Calu3 (cell line): Measurements from ENCODE around the gene RXRA. TPM values are rescaled to one million over a fixed set of nuclear protein-coding genes. Genes with fewer than 3 reads are reported as not detected.

Experiments used
- BruUV-seq: library from RNA; stranded (reverse); fragments of 400-500 nt; replicated peaks from 2 replicates; lab custom pipeline; 2021; lab: Mats Ljungman, UMichigan
- CTCF ChIA-PET: fragments of 300-600 bp; sonication (Branson Sonifier 250); formaldehyde crosslinking; loops from one replicate; lab custom pipeline; 2022; ENCODE audit warnings: antibody characterized with exemption; lab: Charles Lee
- DNase-seq: peaks from one replicate; pipeline ENCODE4 v3.0.0; 2022
- H3K27ac Mint-ChIP-seq: one replicate; pipeline ENCODE4 v1.8.0; 2022; ENCODE audit warnings: mixed read lengths; ENCODE audit not compliant: unreplicated experiment
- H3K27me3 Mint-ChIP-seq: one replicate; pipeline ENCODE4 v1.8.0; 2022; ENCODE audit warnings: mixed read lengths; ENCODE audit not compliant: unreplicated experiment
- H3K36me3 Mint-ChIP-seq: one replicate; pipeline ENCODE4 v1.8.0; 2022; ENCODE audit warnings: mild to moderate bottlenecking, moderate library complexity, mixed read lengths; ENCODE audit not compliant: insufficient read depth, unreplicated experiment
- H3K4me1 Mint-ChIP-seq: one replicate; pipeline ENCODE4 v1.8.0; 2022; ENCODE audit warnings: mild to moderate bottlenecking, low read depth, mixed read lengths; ENCODE audit not compliant: unreplicated experiment
- H3K4me3 Mint-ChIP-seq: one replicate; pipeline ENCODE4 v1.8.0; 2022; ENCODE audit warnings: mild to moderate bottlenecking, low read depth, moderate library complexity, mixed read lengths; ENCODE audit not compliant: unreplicated experiment
- H3K9me3 Mint-ChIP-seq: one replicate; pipeline ENCODE4 v1.8.0; 2022; ENCODE audit warnings: low read depth, mixed read lengths; ENCODE audit not compliant: unreplicated experiment
- CTCF ChIP-seq: fragments of 200-600 bp; IDR thresholded peaks from one replicate; pipeline ENCODE4 v1.8.0; 2022; ENCODE audit warnings: antibody characterized with exemption; ENCODE audit not compliant: unreplicated experiment
- intact Hi-C: fragments of 100-400 bp; cut with micrococcal nuclease; formaldehyde crosslinking; loops from one replicate; pipeline ENCODE4 v1.10.0; 2022; ENCODE audit not compliant: unreplicated experiment
- total RNA-seq: library from RNA; stranded (reverse); gene quantifications from 2 replicates; pipeline ENCODE4 v1.2.3, GENCODE V29; 2022

RXRA gene
- total RNA-seq, 1 experiment from 2014 or later = 15.0 TPM

GRCh38 chr9:134405527-134405926, 79.3 kb downstream of the RXRA start:
- Mint-ChIP-seq H3K27ac (peak overlapping the region; percentile 76), H3K9me3 (no peaks in the 10 kb centered on the region), H3K27me3 (no peaks in the 10 kb centered on the region), H3K4me3 (peak overlapping the region; percentile 24), H3K36me3 (peaks cover 20% of the 10 kb centered on the region), H3K4me1 (peaks cover 19% of the 10 kb centered on the region)
- CTCF ChIA-PET = interaction anchor here (0.7 to 2.3 kb wide), 2 partner anchors 27 to 457 kb away, joined by 3 to 9 read pairs; no protein-coding TSS in a partner anchor
- DNase-seq = no peak
- BruUV-seq = no TSS peak
- no peak for TF ChIP-seq CTCF
- intact Hi-C loops = no loop called here

GRCh38 chr9:134406366-134407120, 80.3 kb downstream of the RXRA start:
- TF ChIP-seq CTCF = no peak
- Mint-ChIP-seq H3K4me1 (peaks cover 19% of the 10 kb centered on the region), H3K36me3 (peaks cover 20% of the 10 kb centered on the region), H3K27me3 (no peaks in the 10 kb centered on the region), H3K9me3 (no peaks in the 10 kb centered on the region), H3K4me3 (peak overlapping the region; percentile 54), H3K27ac (peak overlapping the region; percentile 90)
- DNase-seq = no peak
- BruUV-seq = no TSS peak
- intact Hi-C loops = no loop called here
- CTCF ChIA-PET = interaction anchor here (2.3 kb wide), 1 partner anchor 28 kb away, joined by 9 read pairs; no protein-coding TSS in a partner anchor

- no peaks in the 10 kb centered on the region for H3K27me3 Mint-ChIP-seq
- H3K4me3 Mint-ChIP-seq = peak overlapping the region; percentile 54
- no peaks in the 10 kb centered on the region for H3K9me3 Mint-ChIP-seq
- DNase-seq = peak; percentile 80
- no peak for TF ChIP-seq CTCF
- CTCF ChIA-PET = interaction anchor here (0.7 to 2.3 kb wide), 2 partner anchors 28 to 232 kb away, joined by 3 to 9 read pairs; no protein-coding TSS in a partner anchor
- BruUV-seq = no TSS peak
- H3K36me3 Mint-ChIP-seq = peaks cover 20% of the 10 kb centered on the region
- H3K4me1 Mint-ChIP-seq = peaks cover 19% of the 10 kb centered on the region
- peak overlapping the region; percentile 90 for H3K27ac Mint-ChIP-seq
- intact Hi-C loops = no loop called here
Measured at GRCh38 chr9:134407121-134407779, 81.0 kb downstream of the RXRA start.

- no peak overlapping the region for H3K27ac Mint-ChIP-seq
- no peaks in the 10 kb centered on the region for H3K27me3 Mint-ChIP-seq
- DNase-seq = no peak
- intact Hi-C loops = no loop called here
- no TSS peak for BruUV-seq
- no peak for TF ChIP-seq CTCF
- peaks cover 27% of the 10 kb centered on the region for H3K4me1 Mint-ChIP-seq
- H3K36me3 Mint-ChIP-seq = peaks cover 20% of the 10 kb centered on the region
- CTCF ChIA-PET = no interaction called here
- H3K4me3 Mint-ChIP-seq = no peak overlapping the region
- H3K9me3 Mint-ChIP-seq = no peaks in the 10 kb centered on the region
Measured at GRCh38 chr9:134408389-134408788, 82.1 kb downstream of the RXRA start.
